PC-9 (cell line): ENCODE results near the gene HSPA1B. TPM values are rescaled to one million over a fixed set of nuclear protein-coding genes. Genes with fewer than 3 reads are reported as not detected.
"Not testable (repeated sequence)": the region's sequence is repeated elsewhere in the genome, so short reads cannot be mapped to it uniquely, and the experiment has no call there.

ENCODE experiments used
- BruUV-seq: library from RNA; stranded (reverse); fragments of 400-500 nt; replicated peaks from 2 replicates; lab custom pipeline; 2021; lab: Mats Ljungman, UMichigan
- CTCF ChIA-PET: fragments of 300-600 bp; sonication (Branson Sonifier 250); formaldehyde crosslinking; loops from one replicate; lab custom pipeline; 2022; ENCODE audit warnings: antibody characterized with exemption; lab: Charles Lee
- POLR2A ChIA-PET: fragments of 300-600 bp; sonication (Branson Sonifier 250); formaldehyde crosslinking; loops from one replicate; lab custom pipeline; 2022; ENCODE audit warnings: antibody characterized with exemption; ENCODE audit not compliant: unreplicated experiment; lab: Charles Lee
- DNase-seq, 2 experiments: peaks; one replicate each; pipeline versions ENCODE4 v3.0.0 to v3.0.0-alpha.2; 2015 to 2022; ENCODE audit warnings: mixed read lengths in 1 of 2
- H2AFZ ChIP-seq: fragments of 200-600 bp; sonication (generic); 2 replicates; pipeline ENCODE4 v1.8.1; 2017; ENCODE audit warnings: antibody characterized with exemption
- H3F3A ChIP-seq: fragments of 200-600 bp; sonication (generic); 2 replicates; pipeline ENCODE4 v1.8.1; 2017; ENCODE audit warnings: antibody characterized with exemption, mild to moderate bottlenecking, low read depth; ENCODE audit not compliant: insufficient read depth
- H3K27ac ChIP-seq: fragments of 200-600 bp; sonication (generic); 2 replicates; pipeline ENCODE4 v1.6.1; 2016; ENCODE audit warnings: mixed run types
- H3K27me3 ChIP-seq: fragments of 200-600 bp; sonication (generic); 2 replicates; pipeline ENCODE4 v1.6.1; 2016; ENCODE audit warnings: low read depth, mixed run types; ENCODE audit not compliant: insufficient read depth
- H3K36me3 ChIP-seq: fragments of 200-600 bp; sonication (generic); 2 replicates; pipeline ENCODE4 v1.6.1; 2016; ENCODE audit warnings: low read depth, mixed run types
- H3K4me1 ChIP-seq: fragments of 200-600 bp; sonication (generic); replicated peaks from 2 replicates; pipeline ENCODE4 v1.6.1; 2016; ENCODE audit warnings: mixed run types; ENCODE audit not compliant: insufficient read depth
- H3K4me2 ChIP-seq: fragments of 200-600 bp; sonication (generic); 2 replicates; pipeline ENCODE4 v1.6.1; 2017; ENCODE audit warnings: mixed run types
- H3K4me3 ChIP-seq: fragments of 200-600 bp; sonication (generic); 2 replicates; pipeline ENCODE4 v1.6.1; 2016; ENCODE audit warnings: mixed run types
- H3K79me2 ChIP-seq: fragments of 200-600 bp; sonication (generic); 2 replicates; pipeline ENCODE4 v1.6.1; 2017; ENCODE audit warnings: low read depth, mixed run types
- H3K9me2 ChIP-seq: fragments of 200-600 bp; sonication (generic); 2 replicates; pipeline ENCODE4 v1.8.1; 2017; ENCODE audit warnings: mild to moderate bottlenecking; ENCODE audit not compliant: insufficient read depth
- H3K9me3 ChIP-seq: fragments of 200-600 bp; sonication (generic); 2 replicates; pipeline ENCODE4 v1.8.1; 2016; ENCODE audit warnings: low read depth; ENCODE audit not compliant: insufficient read depth
- H4K20me1 ChIP-seq: fragments of 200-600 bp; sonication (generic); 2 replicates; pipeline ENCODE4 v1.8.1; 2017; ENCODE audit not compliant: insufficient read depth
- EZH2 ChIP-seq: fragments of 200-600 bp; sonication (generic); IDR thresholded peaks from 2 replicates; pipeline ENCODE4 v1.8.0; 2017; ENCODE audit warnings: antibody characterized with exemption, low read depth
- intact Hi-C: fragments of 100-400 bp; cut with micrococcal nuclease; formaldehyde crosslinking; loops from one replicate; pipeline ENCODE4 v1.10.0; 2022; ENCODE audit not compliant: unreplicated experiment
- total RNA-seq: library from RNA; stranded (reverse); gene quantifications from 2 replicates; pipeline ENCODE4 v1.2.3, GENCODE V29; 2021
- TF ChIP-seq, protein P1 (sequence below): fragments of 200-600 bp; sonication (generic); conservative IDR thresholded peaks from 2 replicates; pipeline ENCODE4 v1.6.1; 2017; ENCODE audit warnings: mixed run types, antibody characterized with exemption, mild to moderate bottlenecking, moderate library complexity

Gene HSPA1B
- total RNA-seq, 1 experiment from 2014 or later: 334 TPM

DNA sequence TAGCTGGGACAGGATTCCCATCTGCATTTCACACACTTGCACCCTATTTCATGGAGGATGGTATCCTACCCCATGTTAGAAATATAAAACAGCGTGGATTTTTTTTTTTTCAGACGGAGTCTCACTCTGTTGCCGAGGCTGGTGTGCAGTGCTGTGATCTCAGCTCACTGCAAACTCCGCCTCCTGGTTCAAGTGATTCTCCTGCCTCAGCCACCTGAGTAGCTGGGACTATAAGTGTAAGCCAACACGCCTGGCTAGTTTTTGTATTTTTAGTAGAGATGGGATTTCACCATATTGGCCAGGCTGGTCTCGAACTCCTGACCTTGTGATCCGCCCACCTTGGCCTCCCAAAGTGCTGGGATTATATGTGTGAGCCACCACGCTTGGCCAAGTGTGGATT is 30.2 kb downstream of the HSPA1B start:
- CTCF ChIA-PET: interaction anchor here (0.9 kb wide), 1 partner anchor 1010 kb away, joined by 7 read pairs; no protein-coding TSS in a partner anchor

DNA sequence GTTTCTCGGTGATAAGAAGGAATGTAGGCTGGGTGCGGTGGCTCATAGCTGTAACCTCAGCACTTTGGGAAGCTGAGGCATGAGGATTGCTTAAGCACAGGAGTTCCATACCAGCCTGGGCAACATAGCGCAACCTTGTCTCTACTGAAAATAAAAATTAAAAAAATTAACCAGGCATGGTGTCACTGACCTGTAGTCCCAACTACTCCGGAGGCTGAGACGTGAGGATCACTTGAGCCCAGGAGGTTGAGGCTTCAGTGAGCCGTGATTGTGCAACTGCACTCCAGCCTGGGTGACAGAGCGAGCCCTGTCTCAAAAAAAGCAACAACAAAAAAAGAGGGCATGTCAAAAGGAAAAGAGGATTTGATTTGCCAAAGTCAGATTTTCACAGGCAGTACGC is 31.2 kb downstream of the HSPA1B start:
- Histone ChIP-seq H3K36me3 (no peaks in the 10 kb centered on the region), H3K9me3 (no peaks in the 10 kb centered on the region), H2AFZ (no peak overlapping the region), H4K20me1 (no peaks in the 10 kb centered on the region), H3K4me3 (no peak overlapping the region), H3K27me3 (no peaks in the 10 kb centered on the region), H3K4me2 (no peak overlapping the region), H3K27ac (no peak overlapping the region), H3K79me2 (no peaks in the 10 kb centered on the region), H3K9me2 (no peaks in the 10 kb centered on the region), H3K4me1 (peaks cover 5% of the 10 kb centered on the region), H3F3A (peaks cover 6% of the 10 kb centered on the region; the same call in 1 of the 2 replicates)
- CTCF ChIA-PET: interaction anchor here (0.9 kb wide), 1 partner anchor 1009 kb away, joined by 7 read pairs; no protein-coding TSS in a partner anchor
- no peak for DNase-seq
- POLR2A ChIA-PET: interaction anchor here (0.7 kb wide), 1 partner anchor 81 kb away, joined by 11 read pairs; no protein-coding TSS in a partner anchor
- TF ChIP-seq, protein P1, sequence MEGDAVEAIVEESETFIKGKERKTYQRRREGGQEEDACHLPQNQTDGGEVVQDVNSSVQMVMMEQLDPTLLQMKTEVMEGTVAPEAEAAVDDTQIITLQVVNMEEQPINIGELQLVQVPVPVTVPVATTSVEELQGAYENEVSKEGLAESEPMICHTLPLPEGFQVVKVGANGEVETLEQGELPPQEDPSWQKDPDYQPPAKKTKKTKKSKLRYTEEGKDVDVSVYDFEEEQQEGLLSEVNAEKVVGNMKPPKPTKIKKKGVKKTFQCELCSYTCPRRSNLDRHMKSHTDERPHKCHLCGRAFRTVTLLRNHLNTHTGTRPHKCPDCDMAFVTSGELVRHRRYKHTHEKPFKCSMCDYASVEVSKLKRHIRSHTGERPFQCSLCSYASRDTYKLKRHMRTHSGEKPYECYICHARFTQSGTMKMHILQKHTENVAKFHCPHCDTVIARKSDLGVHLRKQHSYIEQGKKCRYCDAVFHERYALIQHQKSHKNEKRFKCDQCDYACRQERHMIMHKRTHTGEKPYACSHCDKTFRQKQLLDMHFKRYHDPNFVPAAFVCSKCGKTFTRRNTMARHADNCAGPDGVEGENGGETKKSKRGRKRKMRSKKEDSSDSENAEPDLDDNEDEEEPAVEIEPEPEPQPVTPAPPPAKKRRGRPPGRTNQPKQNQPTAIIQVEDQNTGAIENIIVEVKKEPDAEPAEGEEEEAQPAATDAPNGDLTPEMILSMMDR: no peak
- no peak for TF ChIP-seq EZH2
- intact Hi-C loops: no loop called here
- BruUV-seq: no TSS peak

More for the DNA sequence above, 30.2 kb downstream of the HSPA1B start:
- H3K9me2 ChIP-seq, intact Hi-C loops, H3K9me3 ChIP-seq, H3K36me3 ChIP-seq, H3K4me3 ChIP-seq, H3K4me1 ChIP-seq, H3K27ac ChIP-seq, H2AFZ ChIP-seq, H3K79me2 ChIP-seq, H4K20me1 ChIP-seq, POLR2A ChIA-PET, H3K27me3 ChIP-seq, H3F3A ChIP-seq, H3K4me2 ChIP-seq, BruUV-seq, DNase-seq: not testable (repeated sequence)

DNA sequence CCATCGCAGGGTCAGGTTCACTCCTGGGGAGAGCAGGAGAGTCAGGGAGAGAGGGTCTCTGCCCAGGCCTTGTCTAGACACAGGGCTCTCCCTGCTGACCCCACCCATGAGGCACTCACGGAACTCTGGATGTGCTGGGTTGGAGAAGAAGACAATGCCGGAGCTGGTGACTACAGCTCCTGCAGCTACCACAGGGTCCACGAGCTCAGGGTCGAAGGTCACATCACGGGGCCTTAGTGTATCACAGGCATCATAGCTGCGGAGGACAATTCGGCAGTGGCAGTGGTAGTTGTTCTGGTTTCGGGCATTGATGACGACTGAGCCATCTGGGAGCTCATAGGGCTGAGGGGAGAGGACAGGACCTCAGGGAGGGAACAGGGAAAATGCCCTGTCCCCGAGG is 32.4 kb downstream of the HSPA1B start:
- Histone ChIP-seq H3K9me3 (no peaks in the 10 kb centered on the region), H2AFZ (no peak overlapping the region), H3K4me2 (no peak overlapping the region), H3K27ac (no peak overlapping the region), H3K9me2 (no peaks in the 10 kb centered on the region), H3K4me3 (no peak overlapping the region), H3K79me2 (no peaks in the 10 kb centered on the region), H3K36me3 (no peaks in the 10 kb centered on the region), H3K27me3 (no peaks in the 10 kb centered on the region), H3F3A (peaks cover 15% of the 10 kb centered on the region; the same call in 1 of the 2 replicates), H3K4me1 (peaks cover 15% of the 10 kb centered on the region), H4K20me1 (no peaks in the 10 kb centered on the region)
- CTCF ChIA-PET: no interaction called here
- DNase-seq: no peak
- intact Hi-C loops: no loop called here
- POLR2A ChIA-PET: no interaction called here
- BruUV-seq: no TSS peak
- no peak for TF ChIP-seq EZH2
- TF ChIP-seq, protein P1: no peak

DNA sequence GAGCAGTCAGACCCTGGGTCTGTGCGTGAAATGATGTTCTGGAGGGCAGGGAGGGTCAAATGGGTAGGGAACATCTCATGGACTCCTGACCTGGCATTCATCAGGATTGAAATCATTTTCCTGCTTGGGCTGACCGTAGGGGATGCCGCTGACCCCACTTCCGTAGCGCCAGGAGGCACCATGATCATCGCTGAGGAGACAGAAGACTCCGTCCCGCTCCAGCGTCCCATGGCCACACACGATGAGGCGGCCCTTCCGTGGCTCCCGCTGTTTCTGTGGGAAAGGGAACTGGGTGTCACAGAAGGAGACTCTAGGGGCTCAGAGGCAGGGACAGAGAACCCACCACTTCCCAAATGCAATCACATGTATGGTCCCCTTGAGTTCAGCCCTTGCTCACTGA is 32.8 kb downstream of the HSPA1B start:
- BruUV-seq: no TSS peak
- intact Hi-C loops: no loop called here
- ChIA-PET CTCF (no interaction called here), POLR2A (no interaction called here)
- no peak overlapping the region for H3K4me2 ChIP-seq
- DNase-seq: no peak
- H3K4me1 ChIP-seq: peaks cover 19% of the 10 kb centered on the region
- TF ChIP-seq EZH2: no peak
- TF ChIP-seq, protein P1: no peak
- no peaks in the 10 kb centered on the region for H3K9me3 ChIP-seq
- no peaks in the 10 kb centered on the region for H4K20me1 ChIP-seq
- no peaks in the 10 kb centered on the region for H3K27me3 ChIP-seq
- no peaks in the 10 kb centered on the region for H3K79me2 ChIP-seq
- no peaks in the 10 kb centered on the region for H3K9me2 ChIP-seq
- peaks cover 19% of the 10 kb centered on the region; the same call in 1 of the 2 replicates for H3F3A ChIP-seq
- H2AFZ ChIP-seq: no peak overlapping the region
- H3K27ac ChIP-seq: no peak overlapping the region
- H3K4me3 ChIP-seq: no peak overlapping the region
- H3K36me3 ChIP-seq: no peaks in the 10 kb centered on the region
